OCI-M1 (cell line): Measurements from ENCODE around the gene SNRPN.
A peak's percentile ranks its signal among the peaks of the same experiment; 100 is the strongest.
"Not testable (repeated sequence)": the region's sequence is repeated elsewhere in the genome, so short reads cannot be mapped to it uniquely, and the experiment has no call there.

ENCODE experiments used
- DNase-seq: peaks from one replicate; lab custom pipeline; 2025; lab: John Stamatoyannopoulos, UW

The SNRPN gene

DNA sequence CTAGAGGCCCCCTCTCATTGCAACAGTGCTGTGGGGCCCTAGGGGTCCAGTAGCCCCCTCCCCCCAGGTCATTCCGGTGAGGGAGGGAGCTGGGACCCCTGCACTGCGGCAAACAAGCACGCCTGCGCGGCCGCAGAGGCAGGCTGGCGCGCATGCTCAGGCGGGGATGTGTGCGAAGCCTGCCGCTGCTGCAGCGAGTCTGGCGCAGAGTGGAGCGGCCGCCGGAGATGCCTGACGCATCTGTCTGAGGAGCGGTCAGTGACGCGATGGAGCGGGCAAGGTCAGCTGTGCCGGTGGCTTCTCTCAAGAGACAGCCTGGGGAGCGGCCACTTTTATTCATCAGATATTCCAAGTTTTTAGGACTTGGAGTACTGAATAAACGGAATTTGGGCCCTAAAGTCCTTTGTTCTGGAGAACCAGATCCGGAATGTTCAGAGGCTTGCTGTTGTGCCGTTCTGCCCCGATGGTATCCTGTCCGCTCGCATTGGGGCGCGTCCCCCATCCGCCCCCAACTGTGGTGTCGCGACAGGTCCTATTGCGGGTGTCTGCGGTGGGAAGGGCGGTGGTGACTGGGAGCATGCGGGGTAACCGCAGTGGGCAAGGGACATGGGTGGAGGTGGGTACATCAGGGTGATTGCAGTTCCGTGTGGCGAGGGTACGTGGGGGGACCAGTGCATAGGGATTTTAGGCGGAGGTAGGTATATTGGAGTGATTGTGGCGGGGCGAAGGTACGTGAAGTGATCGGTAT lies at the start of gene SNRPN, which contains the start of gene SNURF:
Gene SNRPN, plus strand, starts transcription at position 205 of the 748 bp plus-strand sequence. CDS start 19,467 bp downstream, outside the sequence.
Gene SNURF, plus strand, starts transcription at position 205 of the 748 bp plus-strand sequence. Its CDS starts 62 bp downstream, at position 267.
- DNase-seq = peak; percentile 43

DNA sequence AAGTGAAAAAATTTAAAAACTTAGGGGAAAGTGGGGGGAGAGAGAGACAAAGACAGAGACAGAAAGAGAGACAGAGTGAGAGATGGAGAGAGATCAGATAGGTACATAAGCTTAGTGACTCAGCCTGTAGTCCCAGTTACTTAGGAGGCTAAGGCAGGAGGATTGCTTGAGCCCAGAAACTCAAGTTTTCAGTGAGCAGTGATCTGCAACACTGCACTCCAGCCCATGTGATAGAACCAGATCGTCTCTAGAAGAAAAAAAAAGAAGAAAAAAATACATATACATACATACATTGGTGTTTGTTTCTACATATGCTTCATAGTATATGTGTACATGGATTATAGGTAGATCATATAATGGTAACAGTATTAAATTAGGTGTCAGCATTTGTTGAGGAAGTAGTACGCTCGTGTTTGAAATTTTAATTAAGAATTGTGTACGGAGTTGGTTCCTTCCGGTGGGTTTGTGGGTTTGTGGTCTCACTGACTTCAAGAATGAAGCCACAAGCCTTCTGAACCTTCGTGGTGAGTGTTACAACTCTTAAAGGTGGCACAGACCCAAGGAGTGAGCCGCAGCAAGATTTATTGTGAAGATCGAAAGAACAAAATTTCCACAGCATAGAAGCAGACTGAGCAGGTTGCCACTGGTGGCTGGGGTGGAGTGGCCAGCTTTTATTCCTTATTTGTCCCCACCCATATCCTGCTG lies 38.3 kb upstream of the SNRPN start:
- no peak for DNase-seq

DNA sequence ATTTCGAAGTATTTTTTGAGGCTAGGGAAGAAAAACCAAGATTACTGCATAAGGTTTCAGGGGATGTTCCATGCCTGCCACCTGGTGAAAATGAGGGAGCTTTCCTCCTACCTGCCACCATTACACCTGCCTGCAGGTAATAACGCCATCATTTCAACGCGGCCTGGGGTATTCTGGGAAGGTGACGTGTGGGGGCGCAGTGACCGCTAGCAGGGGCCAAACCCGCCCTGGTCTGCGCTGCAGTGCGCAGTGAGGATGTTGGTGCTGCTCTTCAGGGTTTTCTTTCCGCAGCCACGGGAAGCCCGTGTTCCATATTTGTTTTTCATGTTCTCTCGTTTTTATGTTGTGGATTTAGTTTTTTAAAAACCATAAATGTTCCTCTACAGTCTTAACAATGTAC lies 37.4 kb upstream of the SNRPN start:
- no peak for DNase-seq

DNA sequence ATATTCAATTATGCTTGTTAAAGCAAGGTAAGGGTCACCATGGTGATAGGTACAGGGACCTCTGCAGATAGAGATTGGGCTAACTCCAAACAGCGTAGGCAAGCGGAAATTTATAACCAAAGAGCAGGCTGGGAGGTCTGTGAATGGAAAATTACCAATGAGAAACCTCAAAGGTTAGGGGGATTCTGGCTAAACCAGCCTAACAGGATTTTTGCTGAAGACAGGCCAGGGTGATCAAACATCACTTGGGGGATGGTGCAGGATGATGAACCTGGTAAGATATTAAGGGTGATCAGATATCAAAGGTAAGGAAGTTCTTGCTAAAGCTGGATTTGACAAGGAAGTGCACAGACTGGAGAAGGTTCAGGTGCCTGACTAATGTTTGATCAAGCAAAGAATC lies 35.3 kb upstream of the SNRPN start:
- DNase-seq = no peak

DNA sequence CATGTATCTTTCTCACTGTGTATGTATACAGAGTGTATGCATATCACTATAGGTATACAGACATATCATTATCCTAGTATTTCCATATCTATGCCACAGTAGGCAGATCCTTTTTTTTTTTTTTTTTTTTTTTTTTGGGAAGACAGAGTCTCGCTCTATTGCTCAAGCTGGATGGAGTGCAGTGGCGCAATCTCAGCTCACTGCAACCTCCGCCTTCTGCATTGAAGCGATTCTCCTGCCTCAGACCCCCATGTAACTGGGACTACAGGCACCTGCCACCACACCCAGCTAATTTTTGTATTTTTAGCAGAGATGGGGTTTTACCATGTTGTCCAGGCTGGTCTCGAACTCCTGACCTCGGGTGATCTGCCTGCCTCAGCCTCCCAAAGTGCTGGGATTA lies 32.0 kb upstream of the SNRPN start:
- not testable (repeated sequence) for DNase-seq

DNA sequence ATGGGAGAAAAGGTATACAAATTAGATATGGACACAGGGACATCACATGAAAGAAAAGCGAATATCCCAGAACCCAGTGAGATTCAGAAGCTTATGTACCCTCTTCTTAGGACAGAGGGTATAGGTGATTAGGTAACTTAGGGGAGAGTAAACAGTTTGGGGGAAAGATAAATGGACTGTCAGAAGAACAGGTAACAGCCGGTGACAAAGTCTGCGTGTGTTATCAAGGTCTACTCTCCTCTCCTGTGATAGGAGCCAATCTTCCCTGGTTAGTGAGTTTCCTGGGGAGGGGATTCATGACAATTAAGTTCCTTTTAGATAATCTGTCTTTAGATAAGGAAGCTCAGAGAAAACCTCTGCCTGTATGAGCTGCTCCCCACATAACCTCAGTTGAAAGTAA lies 30.6 kb upstream of the SNRPN start:
- no peak for DNase-seq

DNA sequence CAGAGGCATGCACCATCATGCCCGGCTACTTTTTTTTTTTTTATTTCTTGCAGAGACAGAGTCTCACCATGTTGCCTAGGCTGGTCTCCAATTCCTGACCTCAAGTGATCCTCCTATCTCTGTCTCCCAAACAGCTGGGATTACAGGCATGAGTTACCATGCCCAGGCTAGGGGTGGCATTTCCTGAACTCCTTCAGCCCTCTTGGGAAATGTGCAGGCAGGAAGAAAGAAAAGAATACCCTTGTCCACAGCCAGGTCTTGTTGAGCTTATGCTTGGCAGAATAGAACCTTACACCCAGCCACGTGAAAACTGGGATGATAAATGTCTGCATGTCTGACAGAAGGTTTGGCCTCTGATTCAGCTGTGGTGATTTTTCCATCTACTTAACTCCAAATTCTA lies 30.2 kb upstream of the SNRPN start:
- DNase-seq = no peak

DNA sequence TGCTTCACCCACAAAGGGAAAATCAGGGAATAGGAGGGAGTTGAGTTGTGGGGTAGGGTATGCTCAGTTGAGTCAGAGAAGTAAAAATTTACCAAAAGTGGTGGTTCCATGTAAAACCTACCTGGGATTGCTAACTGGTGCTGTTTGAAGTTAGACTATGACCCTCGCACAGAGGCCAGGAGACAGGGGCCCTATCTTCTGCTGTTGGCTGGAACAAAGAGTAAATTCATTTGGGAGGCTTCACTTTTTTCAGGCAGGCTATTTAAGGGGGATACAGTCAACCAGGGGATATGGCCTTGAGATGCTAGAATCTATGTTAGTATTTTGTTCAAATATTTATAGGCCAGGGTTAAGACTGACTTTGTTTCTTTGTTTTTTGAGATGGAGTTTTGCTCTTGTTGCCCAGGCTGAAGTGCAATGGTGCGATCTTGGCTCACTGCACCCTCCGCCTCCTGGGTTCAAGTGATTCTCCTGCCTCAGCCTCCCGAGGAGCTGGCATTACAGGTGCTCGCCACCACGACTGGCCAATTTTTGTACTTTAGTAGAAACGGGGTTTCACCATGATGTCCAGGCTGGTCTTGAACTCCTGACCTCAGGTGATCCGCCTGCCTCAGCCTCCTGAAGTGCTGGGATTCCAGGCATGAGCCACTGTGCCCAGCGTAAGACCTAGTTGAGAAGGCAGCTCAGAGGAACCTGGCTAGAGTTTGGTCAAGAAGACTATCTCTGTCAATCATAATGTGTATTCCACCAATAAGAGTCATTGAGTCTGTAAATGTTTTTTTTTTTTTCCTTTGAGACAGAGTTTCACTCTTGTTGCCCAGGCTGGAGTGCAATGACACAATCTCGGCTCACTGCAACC lies 22.7 kb upstream of the SNRPN start:
- DNase-seq = not testable (repeated sequence)

DNA sequence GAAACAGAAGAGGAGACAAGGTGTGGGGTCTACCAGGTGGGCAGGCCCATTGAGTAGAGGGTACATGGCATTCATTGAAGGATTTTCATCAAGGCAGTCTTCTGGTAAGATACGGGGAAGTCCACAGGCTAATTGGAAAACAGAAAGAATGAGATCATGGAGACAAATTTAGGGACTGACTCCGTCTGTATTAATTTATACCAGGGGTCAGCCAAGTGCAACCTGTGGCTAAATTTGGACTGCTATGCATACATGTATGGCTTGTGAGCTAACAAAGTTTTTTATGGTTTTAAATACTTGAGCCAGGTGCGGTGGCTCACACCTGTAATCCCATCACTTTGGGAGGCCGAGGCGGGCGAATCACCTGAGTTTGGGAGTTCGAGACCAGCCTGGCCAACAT lies 21.1 kb upstream of the SNRPN start:
- no peak for DNase-seq

DNA sequence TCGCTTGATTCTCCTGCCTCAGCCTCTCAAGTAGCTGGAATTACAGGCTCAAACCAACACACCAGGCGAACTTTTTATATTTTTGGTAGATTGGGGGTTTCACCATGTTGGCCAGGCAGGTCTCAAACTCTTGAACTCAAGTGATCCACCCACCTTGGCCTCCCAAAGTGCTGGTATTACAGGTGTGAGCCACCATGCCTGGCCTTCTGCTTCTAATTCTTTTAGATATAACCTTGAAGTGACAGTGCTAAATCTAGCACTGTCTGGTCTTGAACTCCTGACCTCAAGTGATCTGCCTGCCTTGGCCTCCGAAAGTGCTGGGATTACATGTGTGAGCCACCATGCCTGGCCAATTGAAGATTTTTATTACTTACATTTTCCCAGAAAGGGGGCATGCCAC lies 16.6 kb upstream of the SNRPN start:
- DNase-seq = not testable (repeated sequence)

DNA sequence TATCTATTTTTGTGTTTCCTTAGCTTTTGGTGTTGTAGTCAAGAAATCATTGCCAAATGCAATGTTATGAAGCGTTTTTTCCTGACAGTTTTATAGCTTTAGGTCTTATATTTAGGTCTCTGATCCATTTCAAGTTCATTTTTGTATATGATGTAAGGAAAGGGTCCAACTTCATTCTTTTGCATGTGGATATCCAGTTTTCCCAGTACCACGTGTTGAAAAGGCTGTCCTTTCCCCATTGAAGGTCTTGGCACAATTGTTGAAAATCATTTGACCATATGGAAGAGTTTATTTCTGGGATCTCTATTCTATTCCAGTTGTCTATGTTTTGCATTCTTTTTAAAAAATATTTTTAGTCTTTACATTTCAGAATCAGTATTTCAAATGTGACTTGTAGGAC lies 14.6 kb upstream of the SNRPN start:
- DNase-seq = no peak

DNA sequence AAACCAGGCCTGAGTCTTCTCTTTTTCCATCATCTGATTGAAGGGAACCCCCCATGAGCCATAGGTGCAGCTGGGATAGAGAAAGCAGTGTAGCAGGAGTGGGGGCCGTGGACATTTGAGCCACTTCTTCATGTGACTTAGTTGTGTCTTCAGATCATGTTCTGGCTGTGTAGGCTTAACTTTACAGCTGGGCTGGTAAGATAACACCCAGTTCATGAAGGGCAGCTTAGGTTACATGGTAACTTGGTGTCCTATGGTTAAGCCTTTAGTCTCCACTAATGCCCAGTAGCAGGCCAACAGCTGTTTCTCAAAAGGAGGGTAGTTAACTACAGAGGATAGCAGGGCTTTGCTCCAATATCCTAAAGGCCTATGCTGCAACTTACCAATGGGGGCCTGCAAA lies 11.4 kb upstream of the SNRPN start:
- DNase-seq = peak; percentile 5

DNA sequence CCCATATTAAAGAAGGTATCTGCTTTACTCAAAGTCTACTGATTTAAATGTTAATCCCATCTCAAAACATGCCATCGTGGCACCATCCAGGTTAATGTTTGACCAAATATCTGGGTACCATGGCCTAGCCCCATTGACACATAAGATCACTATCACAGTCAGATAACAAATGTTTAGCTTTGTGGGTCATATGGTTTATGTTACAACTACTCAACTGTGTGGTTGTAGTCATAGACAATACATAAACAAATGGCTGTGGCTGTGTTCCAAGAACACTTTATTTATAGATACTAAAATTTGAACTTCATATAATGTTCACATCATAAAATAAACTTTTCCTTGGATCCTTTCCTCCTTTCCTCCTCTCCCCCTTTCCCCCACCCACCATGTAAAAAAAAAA lies 9.8 kb upstream of the SNRPN start:
- DNase-seq = no peak

DNA sequence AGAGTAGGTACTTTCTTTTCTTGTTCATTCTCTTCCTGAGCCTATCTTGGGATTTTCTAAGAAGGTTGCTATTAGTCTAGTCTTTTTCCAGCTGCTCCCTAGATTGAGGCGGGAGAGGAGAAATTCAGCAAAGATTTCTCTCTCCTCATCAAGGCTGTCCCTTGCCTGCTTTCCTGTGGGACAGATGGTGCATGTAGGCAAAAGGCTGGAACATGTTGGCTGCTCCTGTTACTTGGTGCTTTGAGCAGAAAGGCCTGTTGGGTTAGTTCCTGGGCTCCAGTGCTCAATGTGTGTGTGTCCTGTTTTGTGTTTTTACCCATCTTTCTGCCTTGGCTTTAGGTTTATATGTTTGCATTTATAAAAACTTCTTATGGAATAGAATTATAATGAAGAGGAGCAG lies 9.1 kb upstream of the SNRPN start:
- no peak for DNase-seq

DNA sequence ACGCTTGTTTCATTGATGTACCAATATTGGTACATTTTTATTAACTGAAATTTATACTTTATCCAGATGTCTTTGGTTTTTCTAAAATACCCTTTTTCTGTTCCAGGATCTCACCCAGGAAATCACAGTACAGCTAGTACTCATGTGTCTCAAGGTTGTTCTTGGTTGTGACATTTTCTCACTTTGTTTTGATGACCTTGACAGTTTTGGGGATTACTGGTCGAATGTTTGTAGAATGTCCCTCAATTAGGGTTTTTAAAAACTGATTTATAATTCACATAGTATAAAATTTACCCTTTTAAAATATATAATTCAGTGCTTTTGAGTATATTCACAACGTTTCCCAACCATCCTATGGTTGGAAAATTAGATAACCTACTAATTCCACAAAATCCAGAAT lies 6.3 kb upstream of the SNRPN start:
- no peak for DNase-seq

DNA sequence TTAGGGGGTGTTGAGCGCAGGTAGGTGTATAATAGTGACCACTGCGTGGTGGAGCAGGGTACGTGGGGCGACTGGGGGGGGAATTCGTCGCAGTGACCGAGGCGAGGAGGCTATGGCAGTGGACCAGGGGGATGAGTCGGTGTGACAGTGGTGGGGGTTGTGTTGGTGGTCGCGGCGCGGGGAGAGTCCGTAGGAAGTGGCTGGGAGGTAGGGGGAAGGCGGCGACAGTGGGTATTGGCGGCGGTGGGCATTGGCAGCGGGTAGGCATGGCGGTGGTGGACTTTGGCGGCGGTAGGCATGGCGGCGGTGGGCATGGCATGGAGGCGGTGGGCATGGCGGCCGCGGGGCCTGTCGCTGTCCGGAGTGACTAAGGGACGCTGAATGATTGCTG lies 739 bp downstream of the SNRPN start:
- no peak for DNase-seq

DNA sequence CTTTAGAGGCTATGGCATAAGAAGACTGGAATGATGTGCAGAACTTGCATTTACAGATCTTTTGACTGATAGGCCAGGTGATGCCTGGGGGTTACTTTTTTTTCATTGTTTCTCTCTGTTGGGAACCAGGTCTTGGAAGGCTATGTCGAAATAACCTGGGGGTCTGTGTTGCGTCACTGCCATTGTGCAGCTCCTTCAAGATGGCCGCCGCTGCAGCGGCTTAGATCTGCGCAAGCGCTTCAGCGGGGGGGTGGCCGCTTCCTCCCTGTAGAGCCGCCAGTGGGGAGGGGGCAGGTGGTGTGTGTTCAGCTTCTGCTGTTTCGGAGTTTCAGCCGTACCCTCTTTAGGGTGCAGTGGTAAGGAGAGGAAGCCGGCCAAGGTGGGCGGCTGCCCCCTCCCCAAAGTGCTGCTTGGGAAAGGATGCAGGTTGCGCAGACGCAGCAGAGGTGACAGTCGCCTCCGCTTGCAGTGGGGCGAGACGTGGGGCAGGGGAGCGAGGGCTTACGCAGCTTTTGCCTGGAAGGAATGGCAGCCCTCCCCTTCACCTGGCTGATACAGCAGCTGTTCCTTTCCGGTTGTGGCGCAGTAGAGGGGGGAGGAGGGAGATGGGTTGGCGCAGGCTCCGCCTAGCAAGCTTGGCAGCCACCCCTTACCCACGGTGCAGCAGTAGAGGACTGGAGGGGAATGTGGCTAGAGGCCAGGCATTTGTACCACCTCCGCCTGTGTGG lies 1.5 kb downstream of the SNRPN start:
- peak; percentile 55 for DNase-seq

DNA sequence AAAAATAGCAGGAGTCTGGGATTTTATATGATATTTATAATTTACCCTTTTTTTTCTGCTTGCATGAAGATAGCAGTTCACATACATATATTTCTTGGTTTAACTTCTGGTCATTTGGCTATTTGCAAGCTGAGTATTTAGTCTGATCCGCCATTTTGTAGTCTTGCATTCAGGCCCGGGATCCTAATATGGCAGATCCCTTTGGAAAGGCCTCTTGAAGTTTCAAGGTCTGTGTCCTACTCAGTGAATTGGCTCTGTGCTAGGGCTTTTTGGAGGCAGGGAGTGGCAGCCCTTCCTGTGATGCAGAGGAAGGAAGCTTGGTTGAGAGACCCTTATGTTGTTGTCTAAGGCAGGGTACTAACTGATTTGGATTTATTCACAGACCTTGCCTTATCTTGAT lies 2.9 kb downstream of the SNRPN start:
- no peak for DNase-seq

DNA sequence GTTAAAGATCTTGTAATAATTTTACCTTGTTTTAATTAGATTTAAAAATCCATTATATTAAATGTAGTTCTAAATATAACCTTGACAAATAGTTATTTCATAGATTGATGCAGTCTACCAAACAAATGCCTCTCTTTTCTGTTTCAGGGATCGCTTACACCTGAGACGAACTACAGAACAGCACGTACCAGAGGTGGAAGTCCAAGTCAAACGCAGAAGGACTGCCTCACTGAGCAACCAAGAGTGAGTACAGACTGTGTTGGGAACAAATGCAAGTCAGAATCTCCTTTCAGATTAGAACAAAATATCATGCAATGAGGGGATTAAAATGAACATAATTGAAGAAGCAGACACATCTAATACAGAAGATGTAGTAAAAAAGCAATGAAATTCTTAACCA lies 7.2 kb downstream of the SNRPN start:
- no peak for DNase-seq

DNA sequence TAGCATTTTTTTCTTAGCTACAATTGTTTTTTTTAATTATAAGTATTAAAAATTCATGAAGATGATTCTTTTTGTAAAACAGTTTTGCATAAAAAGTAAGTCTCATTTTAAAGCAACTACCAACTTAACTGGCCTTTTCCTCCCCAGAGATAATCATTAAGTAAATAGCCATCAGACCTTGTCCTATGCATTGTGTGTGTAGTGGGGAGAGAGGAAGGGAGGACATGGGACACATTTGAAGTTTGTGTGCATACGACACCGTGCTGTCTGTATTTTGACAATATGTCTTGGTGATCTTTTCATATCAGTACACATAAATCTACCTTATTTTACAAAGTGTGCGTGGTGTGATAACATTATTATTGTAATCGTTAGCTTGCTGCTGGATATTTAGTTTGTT lies 8.1 kb downstream of the SNRPN start:
- DNase-seq = no peak

DNA sequence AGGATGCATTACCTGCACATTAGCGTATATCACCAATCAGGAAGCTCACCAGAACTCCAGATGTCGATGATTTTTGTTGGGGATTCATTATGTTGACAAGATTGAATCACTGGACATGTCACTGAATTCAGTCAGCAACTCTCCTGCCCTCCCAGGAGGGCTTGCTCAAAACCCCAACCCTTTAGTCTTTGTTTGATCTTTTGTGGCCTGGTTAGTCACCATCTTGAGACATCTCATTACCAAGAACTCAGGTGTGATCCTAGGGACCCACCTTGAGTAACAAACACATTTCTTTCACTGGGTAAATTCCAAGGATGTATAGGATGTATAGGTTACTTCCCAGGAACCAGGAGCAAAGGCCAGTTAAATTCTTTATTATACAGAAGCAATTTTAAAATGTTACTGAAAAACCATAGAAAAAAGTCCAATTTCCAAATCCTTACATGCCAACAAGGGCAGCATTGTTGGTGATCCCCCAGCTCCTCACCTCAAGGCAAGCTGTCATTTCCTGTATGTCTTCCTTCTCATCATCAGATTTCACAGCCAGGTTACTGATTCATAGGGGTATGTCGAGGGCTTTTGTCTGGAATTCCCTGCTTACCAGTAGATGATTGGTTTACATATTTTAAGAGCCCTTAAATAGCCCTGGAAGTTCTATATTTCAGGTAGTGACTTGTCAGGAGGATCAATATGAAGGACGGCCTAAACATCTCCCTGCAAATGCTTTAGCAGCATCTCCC lies 11.7 kb downstream of the SNRPN start:
- no peak for DNase-seq
